ENCODE results near the gene LRRC23. TPM values are rescaled to one million over a fixed set of nuclear protein-coding genes. Genes with fewer than 3 reads are reported as not detected.

Gene LRRC23
- total RNA-seq, 2 donors from 2014 or later = 7.3 to 8.0 TPM

DNA sequence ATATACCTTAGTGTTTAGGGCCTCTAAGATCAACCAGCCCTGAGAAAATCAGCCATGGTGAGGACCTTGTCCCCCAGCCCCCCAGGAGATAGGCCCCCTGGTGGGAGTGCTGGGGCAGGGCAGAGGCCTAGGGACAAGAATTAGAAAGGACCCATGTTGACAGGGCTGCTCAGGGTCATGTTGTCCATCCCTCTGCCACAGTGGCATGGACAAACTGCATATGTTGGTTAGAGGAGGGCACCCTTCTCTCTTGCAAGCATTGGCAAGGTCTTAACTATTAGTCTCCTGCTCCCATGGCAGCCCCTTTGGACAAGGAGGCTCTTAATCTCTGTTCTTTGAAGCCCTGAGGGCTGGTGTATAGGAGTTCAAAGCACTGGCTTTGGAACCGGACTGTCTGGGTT lies 45.8 kb downstream of the LRRC23 start:
- peak overlapping the region; percentile 31 to 74 for H3K9ac ChIP-seq (ENCODE audit: low read depth in 2 of 2, low read length in 2 of 2)
- peak overlapping the region; percentile 80 for H3K27ac ChIP-seq
- intact Hi-C loops (cut with DNase I) = no loop called here
- H3K9me3 ChIP-seq = no peaks in the 10 kb centered on the region
- H3K27me3 ChIP-seq = no peaks in the 10 kb centered on the region
- DNase-seq = no peak
- TF ChIP-seq, protein P1, sequence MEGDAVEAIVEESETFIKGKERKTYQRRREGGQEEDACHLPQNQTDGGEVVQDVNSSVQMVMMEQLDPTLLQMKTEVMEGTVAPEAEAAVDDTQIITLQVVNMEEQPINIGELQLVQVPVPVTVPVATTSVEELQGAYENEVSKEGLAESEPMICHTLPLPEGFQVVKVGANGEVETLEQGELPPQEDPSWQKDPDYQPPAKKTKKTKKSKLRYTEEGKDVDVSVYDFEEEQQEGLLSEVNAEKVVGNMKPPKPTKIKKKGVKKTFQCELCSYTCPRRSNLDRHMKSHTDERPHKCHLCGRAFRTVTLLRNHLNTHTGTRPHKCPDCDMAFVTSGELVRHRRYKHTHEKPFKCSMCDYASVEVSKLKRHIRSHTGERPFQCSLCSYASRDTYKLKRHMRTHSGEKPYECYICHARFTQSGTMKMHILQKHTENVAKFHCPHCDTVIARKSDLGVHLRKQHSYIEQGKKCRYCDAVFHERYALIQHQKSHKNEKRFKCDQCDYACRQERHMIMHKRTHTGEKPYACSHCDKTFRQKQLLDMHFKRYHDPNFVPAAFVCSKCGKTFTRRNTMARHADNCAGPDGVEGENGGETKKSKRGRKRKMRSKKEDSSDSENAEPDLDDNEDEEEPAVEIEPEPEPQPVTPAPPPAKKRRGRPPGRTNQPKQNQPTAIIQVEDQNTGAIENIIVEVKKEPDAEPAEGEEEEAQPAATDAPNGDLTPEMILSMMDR (IDR thresholded peaks at IDR 0.05) = no peak
- H3K4me1 ChIP-seq = peaks cover 5% of the 10 kb centered on the region
- no peaks in the 10 kb centered on the region for H3K36me3 ChIP-seq
- H3K4me3 ChIP-seq = no peak overlapping the region

DNA sequence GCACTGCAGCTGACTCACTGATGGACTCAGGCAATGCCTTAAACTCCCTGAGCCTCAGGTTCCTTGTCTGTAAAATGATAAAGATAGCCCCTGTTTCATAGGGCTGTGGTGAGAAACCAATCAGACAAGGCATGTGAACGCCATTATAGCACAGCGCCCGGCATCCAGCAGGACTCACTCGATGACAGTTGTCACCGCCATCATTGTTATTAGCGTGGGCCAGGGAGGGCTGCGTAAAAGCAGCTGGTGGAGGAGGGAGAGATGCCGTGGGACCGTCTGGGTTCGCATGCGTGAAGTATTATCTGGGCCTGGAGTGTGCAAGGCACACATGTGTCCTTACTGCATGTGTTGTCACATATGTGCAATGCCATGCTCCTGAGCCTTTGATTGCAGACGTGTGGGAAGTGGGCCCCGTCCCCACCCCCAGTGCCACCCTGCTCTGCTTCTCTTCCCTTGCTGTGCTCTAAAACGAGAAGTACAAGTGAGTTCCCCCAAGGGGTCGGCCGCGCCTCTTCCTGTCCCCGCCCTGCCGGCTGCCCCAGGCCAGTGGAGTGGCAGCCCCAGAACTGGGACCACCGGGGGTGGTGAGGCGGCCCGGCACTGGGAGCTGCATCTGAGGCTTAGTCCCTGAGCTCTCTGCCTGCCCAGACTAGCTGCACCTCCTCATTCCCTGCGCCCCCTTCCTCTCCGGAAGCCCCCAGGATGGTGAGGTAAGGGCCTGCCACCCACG lies 46.4 kb downstream of the LRRC23 start, which contains the start of gene PTPN6:
TSS of gene PTPN6 (plus strand) at position 546 of the 730 bp plus-strand sequence. CDS start at position 703, 157 bp downstream.
- peak within 1 kb of the TSS; percentile 38 for H3K4me3 ChIP-seq
- DNase-seq = no peak
- H3K27ac ChIP-seq = peak within 1 kb of the TSS; percentile 80
- intact Hi-C loops (cut with DNase I) = no loop called here
- H3K9ac ChIP-seq (ENCODE audit: low read depth in 2 of 2, low read length in 2 of 2) = peak within 1 kb of the TSS; percentile 74
- H3K9me3 ChIP-seq = no peaks in the 10 kb centered on the region
- no peaks in the 10 kb centered on the region for H3K4me1 ChIP-seq
- H3K36me3 ChIP-seq = no peaks in the 10 kb centered on the region
- no peaks in the 10 kb centered on the region for H3K27me3 ChIP-seq
- TF ChIP-seq, protein P1 (IDR thresholded peaks at IDR 0.05) = no peak

DNA sequence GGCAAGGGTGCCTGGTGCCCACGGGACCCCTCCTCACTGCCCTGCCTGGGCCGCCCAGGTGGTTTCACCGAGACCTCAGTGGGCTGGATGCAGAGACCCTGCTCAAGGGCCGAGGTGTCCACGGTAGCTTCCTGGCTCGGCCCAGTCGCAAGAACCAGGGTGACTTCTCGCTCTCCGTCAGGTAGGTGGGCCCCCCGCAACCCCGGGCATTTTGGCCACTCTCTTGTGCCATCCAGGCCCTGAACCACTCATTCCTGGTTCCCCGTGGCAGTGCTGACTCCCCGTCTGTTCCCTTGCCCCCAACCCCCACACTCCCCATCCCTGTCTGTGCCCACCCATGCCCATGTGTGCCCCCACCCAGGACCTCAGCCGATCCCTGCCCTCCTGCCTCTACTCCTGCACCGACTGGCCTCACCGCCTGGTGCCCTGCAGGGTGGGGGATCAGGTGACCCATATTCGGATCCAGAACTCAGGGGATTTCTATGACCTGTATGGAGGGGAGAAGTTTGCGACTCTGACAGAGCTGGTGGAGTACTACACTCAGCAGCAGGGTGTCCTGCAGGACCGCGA lies 47.0 kb downstream of the LRRC23 start:
- peak overlapping the region; percentile 74 for H3K9ac ChIP-seq (ENCODE audit: low read depth in 2 of 2, low read length in 2 of 2)
- peak overlapping the region; percentile 38 for H3K4me3 ChIP-seq
- no peak for DNase-seq
- no peaks in the 10 kb centered on the region for H3K9me3 ChIP-seq
- H3K27me3 ChIP-seq = no peaks in the 10 kb centered on the region
- intact Hi-C loops (cut with DNase I) = no loop called here
- H3K27ac ChIP-seq = peak overlapping the region; percentile 80
- H3K36me3 ChIP-seq = no peaks in the 10 kb centered on the region
- H3K4me1 ChIP-seq = no peaks in the 10 kb centered on the region
- TF ChIP-seq, protein P1 (IDR thresholded peaks at IDR 0.05) = no peak

DNA sequence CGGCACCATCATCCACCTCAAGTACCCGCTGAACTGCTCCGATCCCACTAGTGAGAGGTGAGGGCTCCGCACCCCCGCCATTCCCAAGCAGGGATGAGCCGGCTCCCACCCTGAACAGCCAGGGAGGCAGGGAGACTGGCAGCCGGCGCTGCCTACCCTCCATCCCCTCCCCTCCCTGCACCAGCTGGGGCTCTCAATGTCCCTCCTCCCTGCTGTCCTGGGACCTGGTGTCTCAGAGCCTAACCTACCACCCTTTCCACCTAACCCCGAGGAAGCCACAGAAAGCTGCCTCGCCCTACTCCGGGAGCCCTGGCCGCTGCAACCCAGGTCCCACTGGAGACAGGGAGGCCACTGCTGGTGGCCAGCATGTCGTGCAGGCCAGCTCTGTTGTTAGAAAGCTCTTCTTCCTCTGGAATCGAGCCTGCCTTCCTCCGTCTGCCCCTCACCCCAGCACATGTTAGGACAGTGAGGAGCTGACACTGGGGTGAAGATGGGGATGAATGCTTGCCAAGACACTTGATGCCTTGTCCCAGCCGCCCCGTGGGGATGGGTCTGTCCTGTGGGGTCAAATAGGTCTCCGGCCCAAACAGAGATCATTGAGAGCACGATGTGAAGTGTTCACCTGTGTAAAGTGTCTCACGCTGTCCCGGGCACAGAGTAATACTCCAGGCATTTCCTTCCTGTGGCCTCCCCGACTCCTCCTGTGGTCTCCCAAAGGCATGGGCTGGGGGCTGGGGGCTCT lies 47.7 kb downstream of the LRRC23 start:
- Histone ChIP-seq H3K36me3 (no peaks in the 10 kb centered on the region), H3K4me1 (no peaks in the 10 kb centered on the region), H3K27ac (peak overlapping the region; percentile 80), H3K9me3 (no peaks in the 10 kb centered on the region), H3K27me3 (no peaks in the 10 kb centered on the region), H3K4me3 (peak overlapping the region; percentile 38), H3K9ac (ENCODE audit: low read depth in 2 of 2, low read length in 2 of 2) (peak overlapping the region; percentile 74)
- intact Hi-C loops (cut with DNase I) = no loop called here
- no peak for DNase-seq
- TF ChIP-seq, protein P1 (IDR thresholded peaks at IDR 0.05) = no peak

DNA sequence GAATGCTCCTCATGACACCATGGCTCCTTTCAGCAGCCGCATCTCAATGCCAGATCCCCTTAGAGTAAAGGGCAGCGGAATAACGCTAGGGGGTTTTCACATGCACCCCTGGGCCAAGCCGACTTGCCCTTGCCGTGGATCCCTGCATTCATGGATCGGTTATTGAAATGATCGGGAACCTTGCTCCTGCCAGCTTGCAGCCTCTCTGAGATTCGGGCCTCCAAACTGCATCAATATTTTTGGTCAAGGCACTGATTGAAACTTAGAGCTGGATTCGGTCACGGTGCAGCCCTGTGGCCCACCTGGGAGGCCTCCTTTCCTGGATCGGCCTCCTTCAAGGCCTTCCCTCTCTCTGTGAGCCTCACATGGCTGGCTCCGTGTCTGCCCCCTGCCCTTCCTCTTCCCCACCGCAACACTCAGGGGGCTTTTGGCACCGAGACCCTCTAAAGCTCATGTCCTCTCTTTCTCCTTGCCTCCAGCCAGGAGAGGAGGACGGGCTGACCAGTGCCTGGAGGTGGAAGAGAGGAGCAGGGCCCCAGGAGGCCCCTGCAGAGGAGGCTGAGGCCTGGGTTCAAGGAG lies 48.3 kb downstream of the LRRC23 start:
- no peak for DNase-seq
- no peaks in the 10 kb centered on the region for H3K27me3 ChIP-seq
- no peaks in the 10 kb centered on the region for H3K4me1 ChIP-seq
- TF ChIP-seq, protein P1 (IDR thresholded peaks at IDR 0.05) = no peak
- no peaks in the 10 kb centered on the region for H3K36me3 ChIP-seq
- intact Hi-C loops (cut with DNase I) = no loop called here
- H3K27ac ChIP-seq = peak overlapping the region; percentile 80
- H3K4me3 ChIP-seq = peak overlapping the region; percentile 38
- H3K9me3 ChIP-seq = no peaks in the 10 kb centered on the region
- H3K9ac ChIP-seq (ENCODE audit: low read depth in 2 of 2, low read length in 2 of 2) = peak overlapping the region; percentile 68 to 74

All from colonic mucosa (tissue), 4 donors.